Upper lobe of right lung (tissue), 1 donor: ENCODE data around the gene ADAMTSL1. TPM values are rescaled to one million over a fixed set of nuclear protein-coding genes. Genes with fewer than 3 reads are reported as not detected.

ENCODE experiments used
- ATAC-seq: fragments of 200-7000 bp; cut with Tn5 transposase; one replicate; pipeline ENCODE4 v1.9.1; 2020; ENCODE audit warnings: mild to moderate bottlenecking, moderate library complexity
- DNase-seq: peaks from one replicate; pipeline ENCODE4 v3.0.0-alpha.2; 2020
- H3K27ac ChIP-seq: fragments of 200-600 bp; one replicate; pipeline ENCODE4 v1.8.0; 2022
- H3K27me3 ChIP-seq: fragments of 200-600 bp; one replicate; pipeline ENCODE4 v1.8.0; 2022; ENCODE audit warnings: mild to moderate bottlenecking
- H3K36me3 ChIP-seq: fragments of 200-600 bp; one replicate; pipeline ENCODE4 v1.8.0; 2022
- H3K4me1 ChIP-seq: fragments of 200-600 bp; one replicate; pipeline ENCODE4 v1.8.0; 2022
- H3K4me3 ChIP-seq: fragments of 200-600 bp; one replicate; pipeline ENCODE4 v1.8.0; 2022; ENCODE audit warnings: mild to moderate bottlenecking
- H3K9me3 ChIP-seq: fragments of 200-600 bp; one replicate; pipeline ENCODE4 v1.8.0; 2022
- CTCF ChIP-seq: fragments of 200-600 bp; IDR thresholded peaks from one replicate; pipeline ENCODE4 v1.8.0; 2022; ENCODE audit warnings: antibody characterized with exemption
- intact Hi-C: fragments of 100-400 bp; cut with DNase I; formaldehyde crosslinking; loops from one replicate; pipeline ENCODE4 v1.11.0; 2022
- total RNA-seq: library from RNA; stranded (reverse); fragmentation: NEBNext Ultra II Directional; extraction: Animal tissue kit (Norgen Biotek cat#: 25700); gene quantifications from one replicate; pipeline ENCODE4 v1.2.1, GENCODE V29; 2021
- donor health status: DM: no; HTN: yes; CAD: no; lungs with severe emphysema.

ADAMTSL1 gene
- total RNA-seq, 1 donor from 2014 or later = 7.3 TPM

- Histone ChIP-seq H3K27me3 (no peaks in the 10 kb centered on the region), H3K9me3 (no peaks in the 10 kb centered on the region), H3K36me3 (no peaks in the 10 kb centered on the region), H3K4me3 (no peak overlapping the region), H3K27ac (no peak overlapping the region), H3K4me1 (no peaks in the 10 kb centered on the region)
- no peak for DNase-seq
- ATAC-seq = no peak
- no peak for TF ChIP-seq CTCF
- intact Hi-C loops = no loop called here
Measured at GRCh38 chr9:18921366-18922075, 447.6 kb downstream of the ADAMTSL1 start.

DNA sequence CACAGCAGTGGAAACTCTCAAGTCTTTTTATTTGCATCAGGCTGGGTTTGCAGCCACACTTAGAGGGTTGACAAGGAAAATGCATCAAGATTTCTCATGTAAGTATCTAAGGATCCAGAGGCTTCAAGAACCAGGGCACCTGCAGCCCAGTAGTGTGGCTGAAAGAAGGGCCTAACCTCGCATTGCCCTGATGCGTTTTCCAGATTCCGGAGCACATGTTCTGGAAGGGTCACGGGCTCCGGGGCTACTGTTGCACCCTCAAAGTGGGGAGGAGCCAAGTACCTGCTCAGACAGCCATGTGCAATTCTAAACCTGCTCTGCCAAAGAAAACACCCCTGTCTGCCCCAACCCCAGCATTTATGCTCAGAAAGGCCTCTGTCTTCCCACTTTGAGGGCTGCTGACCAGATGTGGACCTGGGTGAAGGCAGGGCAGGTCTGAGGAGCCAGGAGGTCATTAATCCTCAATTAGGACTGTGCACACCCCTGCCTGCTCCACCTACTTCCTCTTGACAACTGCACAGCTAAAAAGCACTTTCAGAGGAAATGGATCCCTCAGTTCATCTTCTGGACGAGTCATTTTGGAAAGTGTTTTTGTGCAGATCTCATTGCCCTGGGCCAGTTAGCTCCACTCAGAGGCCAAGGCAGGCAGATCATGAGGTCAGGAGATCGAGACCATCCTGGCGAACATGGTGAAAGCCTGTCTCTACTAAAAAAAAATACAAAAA, 448.4 kb downstream of the ADAMTSL1 start:
- DNase-seq (no peak), ATAC-seq (no peak)
- no peaks in the 10 kb centered on the region for H3K36me3 ChIP-seq
- intact Hi-C loops = no loop called here
- no peaks in the 10 kb centered on the region for H3K9me3 ChIP-seq
- no peaks in the 10 kb centered on the region for H3K4me1 ChIP-seq
- no peak overlapping the region for H3K4me3 ChIP-seq
- no peaks in the 10 kb centered on the region for H3K27me3 ChIP-seq
- no peak for TF ChIP-seq CTCF
- H3K27ac ChIP-seq = no peak overlapping the region

- H3K27me3 ChIP-seq = no peaks in the 10 kb centered on the region
- H3K27ac ChIP-seq = no peak overlapping the region
- H3K4me1 ChIP-seq = no peaks in the 10 kb centered on the region
- ATAC-seq (no peak), DNase-seq (no peak)
- no peaks in the 10 kb centered on the region for H3K9me3 ChIP-seq
- no peaks in the 10 kb centered on the region for H3K36me3 ChIP-seq
- intact Hi-C loops = no loop called here
- H3K4me3 ChIP-seq = no peak overlapping the region
- no peak for TF ChIP-seq CTCF
Measured at GRCh38 chr9:18923167-18923566, 449.2 kb downstream of the ADAMTSL1 start.

DNA sequence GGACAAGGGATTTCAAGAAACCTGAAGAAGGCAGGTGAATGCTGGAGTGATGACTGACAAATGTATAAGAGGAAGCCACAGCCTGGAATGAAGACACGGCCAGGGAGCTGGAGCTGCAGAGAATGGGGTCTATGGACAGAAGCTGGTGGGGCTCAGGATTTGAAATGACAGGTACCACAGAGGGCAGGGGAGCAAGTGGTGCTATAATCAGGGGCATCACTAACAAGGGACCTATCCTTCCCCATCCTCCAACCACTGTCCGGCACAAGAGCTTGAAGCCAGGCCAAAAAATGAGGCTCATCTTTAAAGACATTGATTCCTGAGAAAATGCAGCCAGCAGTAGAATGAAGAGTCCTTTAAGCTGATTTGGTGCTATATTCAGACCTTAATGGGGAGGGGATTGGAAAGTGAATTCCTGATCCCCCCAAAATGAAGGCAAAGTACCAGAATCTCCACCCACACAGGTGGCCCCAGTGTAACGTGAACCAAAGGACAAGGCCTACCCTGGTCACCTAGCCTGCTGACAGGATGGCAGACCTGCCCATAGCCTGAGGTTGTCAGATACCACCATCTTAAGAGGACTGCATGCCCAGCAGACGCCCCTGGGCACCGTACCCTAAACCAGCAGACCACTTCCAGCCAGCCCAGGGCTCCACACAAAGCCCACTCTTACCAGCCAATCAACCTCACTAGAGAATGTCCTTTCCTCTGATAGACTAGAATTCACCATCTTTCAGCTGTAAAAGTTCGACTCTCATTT, 449.9 kb downstream of the ADAMTSL1 start:
- TF ChIP-seq CTCF = no peak
- Histone ChIP-seq H3K4me1 (no peaks in the 10 kb centered on the region), H3K9me3 (no peaks in the 10 kb centered on the region), H3K36me3 (no peaks in the 10 kb centered on the region), H3K27me3 (no peaks in the 10 kb centered on the region), H3K27ac (no peak overlapping the region), H3K4me3 (no peak overlapping the region)
- intact Hi-C loops = no loop called here
- ATAC-seq (no peak), DNase-seq (no peak)

GRCh38 chr9:18925880-18926279, 451.9 kb downstream of the ADAMTSL1 start:
- DNase-seq (no peak), ATAC-seq (no peak)
- no peak overlapping the region for H3K27ac ChIP-seq
- no peaks in the 10 kb centered on the region for H3K36me3 ChIP-seq
- no peaks in the 10 kb centered on the region for H3K4me1 ChIP-seq
- TF ChIP-seq CTCF = no peak
- H3K4me3 ChIP-seq = no peak overlapping the region
- intact Hi-C loops = no loop called here
- H3K9me3 ChIP-seq = no peaks in the 10 kb centered on the region
- H3K27me3 ChIP-seq = no peaks in the 10 kb centered on the region
